Skin of body (tissue), 2 donors: Measurements from ENCODE around the gene TJP2. TPM values are rescaled to one million over a fixed set of nuclear protein-coding genes. Genes with fewer than 3 reads are reported as not detected.

ENCODE experiments used
- DNase-seq: peaks from one replicate; lab custom pipeline; 2025; lab: John Stamatoyannopoulos, UW
- total RNA-seq: library from RNA; depleted of rRNA; stranded (reverse); fragments of >200 nt; gene quantifications from one replicate; pipeline ENCODE4 v1.2.3, GENCODE V29; 2014

The TJP2 gene
- total RNA-seq, 1 donor from 2014 or later, result 78.6 TPM

DNA sequence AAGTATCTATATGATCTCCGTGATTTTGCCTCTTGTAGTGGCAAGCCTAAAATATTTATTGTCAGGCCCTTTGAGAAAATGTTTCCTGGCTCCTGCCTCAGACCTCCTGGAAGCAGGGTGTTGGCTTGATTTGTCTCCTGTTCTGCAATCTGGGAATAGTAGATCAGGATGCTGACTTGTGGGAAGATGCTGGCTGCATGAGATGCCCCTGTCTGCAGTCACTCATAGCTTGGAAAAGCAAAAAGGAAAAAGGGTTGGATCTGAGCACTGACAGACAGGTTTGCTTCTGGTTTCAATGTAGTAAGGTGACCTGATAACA lies 16.7 kb downstream of the TJP2 start:
- peak; percentile 11 for DNase-seq

DNA sequence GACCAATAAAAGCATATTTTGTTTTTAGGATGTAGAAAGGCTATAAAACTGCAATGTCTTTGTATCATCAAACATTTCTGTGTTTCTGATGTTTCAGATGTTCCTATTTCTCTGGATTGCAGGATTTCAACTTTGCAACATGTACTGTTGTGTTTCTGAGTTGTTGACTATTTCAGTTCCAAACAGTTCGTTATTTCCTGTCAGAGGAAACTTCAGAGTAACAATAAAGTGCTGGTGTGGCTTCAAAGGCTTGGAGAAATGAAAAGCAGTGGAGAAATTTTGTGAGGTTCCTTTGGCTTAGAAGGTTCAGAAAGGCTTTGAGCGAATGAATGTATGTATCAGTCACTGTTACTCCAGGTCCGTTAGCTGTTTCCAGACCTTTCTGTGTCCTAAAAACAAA lies 17.2 kb downstream of the TJP2 start:
- no peak for DNase-seq

DNA sequence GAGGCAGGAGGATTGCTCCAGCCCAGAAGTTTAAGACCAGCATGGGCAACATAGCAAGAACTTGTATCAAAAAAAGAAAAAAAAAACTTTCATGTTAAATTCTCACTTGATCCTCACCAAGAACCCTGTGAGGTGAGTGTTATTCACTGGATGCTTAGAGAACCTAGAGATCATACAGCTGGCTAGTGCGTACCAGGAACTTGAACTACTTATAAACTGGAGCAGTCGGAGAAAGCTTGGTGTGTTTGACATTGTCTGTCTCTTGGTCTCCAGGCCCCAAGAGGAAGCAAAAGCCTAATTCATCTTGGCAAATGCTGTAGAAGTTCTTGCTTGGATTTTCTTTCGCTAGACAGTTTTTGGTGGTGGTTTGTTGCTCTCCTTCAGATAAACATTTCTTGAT lies 18.1 kb downstream of the TJP2 start:
- DNase-seq, result no peak

DNA sequence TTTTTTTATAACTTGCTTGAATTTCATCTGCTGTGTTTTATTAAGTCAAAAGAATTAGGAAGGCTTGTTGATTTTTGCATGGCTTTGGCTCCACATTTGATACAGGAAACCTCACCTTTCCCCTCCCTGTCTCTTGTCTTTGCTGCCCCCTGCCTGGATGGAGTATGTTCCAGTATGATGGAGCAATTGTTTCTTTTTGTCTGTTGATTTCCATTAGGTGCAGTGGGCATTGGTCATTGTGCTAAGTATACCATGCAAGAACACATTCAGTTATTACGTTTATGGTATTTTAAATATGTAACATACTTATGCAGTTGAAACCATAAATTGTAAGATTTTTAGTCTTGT lies 19.6 kb downstream of the TJP2 start:
- no peak for DNase-seq

DNA sequence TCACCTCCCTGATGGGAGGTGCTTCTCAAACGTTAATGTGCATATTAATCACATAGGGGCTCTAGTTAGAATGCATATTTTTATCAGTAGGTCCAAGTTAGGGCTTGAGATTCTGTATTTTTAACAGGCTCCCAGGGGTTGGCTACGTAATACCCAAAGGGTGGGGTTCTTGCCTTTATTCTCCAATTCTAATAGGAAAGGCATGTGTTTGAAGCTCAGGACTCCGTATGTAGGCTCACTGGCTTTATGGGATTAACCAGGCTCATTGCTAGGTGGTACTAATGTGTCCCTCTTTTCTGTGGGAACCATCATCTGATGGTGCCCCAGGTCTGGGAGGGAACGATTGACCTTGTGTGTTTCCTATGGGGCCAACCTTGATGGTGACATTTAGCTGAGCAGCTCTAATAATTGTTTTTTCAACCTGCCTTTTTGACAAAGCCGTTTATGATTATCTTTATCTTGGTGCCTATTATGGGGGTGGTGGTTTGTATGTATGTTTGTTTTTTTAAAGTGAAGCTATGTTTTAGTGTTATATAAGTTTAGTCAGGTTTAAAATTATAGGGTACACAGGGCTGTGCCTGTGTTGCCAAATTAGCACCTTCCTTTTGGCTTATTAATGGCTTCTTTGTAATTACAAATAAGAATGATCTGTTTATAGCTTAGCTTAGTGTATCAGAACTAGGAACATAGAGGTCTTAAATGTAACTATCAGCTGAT lies 20.8 kb downstream of the TJP2 start:
- DNase-seq, result no peak

DNA sequence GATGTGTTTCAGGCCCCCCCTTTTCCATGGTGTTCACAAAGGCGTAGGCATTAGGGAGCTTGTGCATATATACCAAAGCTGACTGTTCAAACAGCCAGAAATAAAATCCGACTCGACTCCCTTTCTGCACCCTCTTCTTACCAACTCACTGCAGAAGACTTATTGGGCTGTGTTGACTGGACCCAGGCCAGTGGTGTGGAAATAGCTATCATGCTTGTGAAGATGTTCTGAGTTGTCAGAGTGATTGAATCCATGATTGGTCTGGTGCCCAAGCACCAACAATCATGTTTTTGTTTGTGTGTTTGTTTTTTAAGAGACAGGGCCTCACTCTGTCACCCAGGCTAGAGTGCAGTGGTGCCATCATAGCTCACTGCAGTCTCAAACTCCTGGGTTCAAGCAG lies 21.6 kb downstream of the TJP2 start:
- DNase-seq, result no peak

DNA sequence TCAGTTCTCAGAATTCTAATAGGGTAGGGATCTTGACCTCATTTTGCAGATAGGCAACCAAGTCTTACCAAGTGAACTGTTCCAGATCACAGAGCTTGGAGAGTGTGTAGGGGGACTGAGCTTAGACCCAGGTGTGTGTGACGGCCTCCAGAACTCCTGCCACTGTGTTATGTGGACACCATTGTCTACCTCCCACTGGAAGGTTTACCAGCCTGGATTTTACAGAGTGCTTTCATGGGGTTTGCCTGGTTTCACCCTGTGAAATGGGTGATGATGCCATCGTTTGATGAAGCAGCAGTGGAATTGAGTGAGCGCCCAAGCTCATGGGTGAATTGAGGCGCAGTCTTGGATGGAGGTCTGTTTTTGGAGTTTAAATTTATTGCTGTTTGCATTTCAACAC lies 23.6 kb downstream of the TJP2 start:
- no peak for DNase-seq

DNA sequence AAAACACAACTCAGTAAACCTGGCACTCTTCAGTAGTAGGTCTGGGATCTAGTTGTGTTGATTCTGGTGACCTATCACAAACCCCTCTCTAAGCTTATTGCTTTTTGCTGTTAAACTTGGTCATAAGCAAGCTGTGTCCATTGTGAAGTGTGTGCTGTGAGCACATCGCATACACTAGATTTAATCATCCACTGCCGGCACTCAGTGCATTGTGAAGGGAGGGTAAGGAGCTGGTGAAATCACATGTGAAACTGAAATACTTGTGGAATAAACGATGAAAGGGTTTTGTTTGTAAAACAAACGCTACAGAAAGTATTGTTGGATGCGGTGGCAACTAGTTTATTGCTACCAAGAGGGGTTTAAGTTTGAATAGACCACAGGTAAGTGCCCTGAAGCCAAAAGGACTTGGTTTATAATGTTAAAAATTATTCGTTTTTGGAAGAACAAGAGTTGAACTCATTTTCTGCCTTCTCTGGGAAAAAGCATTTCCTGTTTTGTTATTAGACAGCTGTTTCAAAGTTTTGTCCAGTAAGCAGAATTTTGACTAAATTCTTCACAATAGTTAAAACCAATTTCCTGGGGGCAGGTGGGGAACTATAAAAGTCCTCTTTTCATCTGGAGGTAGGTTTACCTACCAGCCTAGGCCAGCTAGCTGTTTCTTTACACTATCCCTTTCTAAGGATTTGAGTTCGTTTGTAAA lies 24.6 kb downstream of the TJP2 start:
- DNase-seq, result no peak

DNA sequence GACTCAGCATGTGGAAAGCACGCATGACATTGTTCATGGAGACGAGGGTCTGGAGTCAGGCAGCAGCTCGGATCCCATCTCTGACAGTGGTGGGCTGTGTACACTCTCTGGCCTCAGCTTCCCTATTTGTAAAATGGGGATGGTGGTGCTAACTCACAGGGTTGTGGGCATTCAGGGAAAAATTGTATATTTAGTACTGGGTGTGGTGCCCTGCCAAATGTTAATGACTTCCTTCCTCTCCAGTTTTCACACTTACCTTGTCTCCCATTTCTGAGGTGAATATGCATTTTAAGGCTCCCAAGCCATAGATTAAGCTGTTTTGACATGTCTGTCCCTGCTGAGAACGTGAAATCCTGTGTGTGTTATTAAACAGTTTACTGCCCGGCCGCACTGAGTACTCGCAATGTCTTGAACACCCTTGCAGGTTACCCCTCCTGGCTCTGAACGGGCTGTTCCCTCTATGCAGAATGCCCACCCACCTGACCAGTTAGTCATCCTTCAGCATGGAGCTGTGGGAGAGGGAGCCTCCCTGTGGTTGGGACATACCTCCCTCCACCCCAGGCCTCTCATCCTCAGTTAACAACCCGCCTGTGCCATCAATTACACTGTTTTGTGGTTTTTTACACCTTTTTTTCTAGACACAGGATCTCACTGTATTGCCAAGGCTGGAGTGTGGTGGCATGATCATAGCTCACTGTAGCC lies 25.8 kb downstream of the TJP2 start:
- DNase-seq, result no peak

DNA sequence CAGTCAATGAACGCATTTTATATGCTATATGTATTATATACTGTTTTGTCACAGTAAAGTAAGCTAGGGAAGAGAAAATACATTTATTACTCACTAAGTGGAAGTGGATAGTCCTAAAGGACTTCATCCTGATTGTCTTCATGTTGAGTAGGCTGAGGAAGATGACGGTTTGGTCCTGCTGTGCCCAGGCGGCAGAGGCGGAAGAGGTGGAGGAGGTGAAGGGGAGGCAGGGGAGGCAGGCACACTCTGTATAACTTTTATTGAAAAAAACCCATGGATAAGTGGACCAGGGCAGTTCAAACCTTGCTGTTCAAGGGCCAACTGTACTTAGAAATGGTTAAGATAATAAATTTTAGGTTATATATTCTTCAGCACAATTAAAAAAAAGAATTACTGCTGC lies 28.5 kb downstream of the TJP2 start:
- DNase-seq, result no peak

DNA sequence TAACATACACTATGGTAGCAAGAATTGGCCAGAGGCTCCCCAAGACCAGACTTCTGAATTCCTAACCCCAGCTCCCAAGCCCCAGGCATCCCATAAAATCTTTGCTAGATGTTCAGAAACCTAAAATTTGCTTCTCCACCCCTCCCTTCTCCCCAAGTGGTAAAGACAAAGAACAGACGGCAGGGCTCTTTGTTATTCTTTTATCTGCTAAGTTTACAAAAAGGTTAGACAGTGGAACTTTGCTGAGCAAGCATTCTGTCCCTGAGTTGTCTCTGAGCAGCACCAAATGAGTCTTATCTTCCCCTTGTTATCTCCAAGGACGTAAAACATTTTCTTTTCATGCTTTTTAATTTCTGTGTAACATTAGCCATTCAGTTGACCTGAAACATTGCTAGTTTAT lies 30.2 kb downstream of the TJP2 start:
- DNase-seq, result no peak

DNA sequence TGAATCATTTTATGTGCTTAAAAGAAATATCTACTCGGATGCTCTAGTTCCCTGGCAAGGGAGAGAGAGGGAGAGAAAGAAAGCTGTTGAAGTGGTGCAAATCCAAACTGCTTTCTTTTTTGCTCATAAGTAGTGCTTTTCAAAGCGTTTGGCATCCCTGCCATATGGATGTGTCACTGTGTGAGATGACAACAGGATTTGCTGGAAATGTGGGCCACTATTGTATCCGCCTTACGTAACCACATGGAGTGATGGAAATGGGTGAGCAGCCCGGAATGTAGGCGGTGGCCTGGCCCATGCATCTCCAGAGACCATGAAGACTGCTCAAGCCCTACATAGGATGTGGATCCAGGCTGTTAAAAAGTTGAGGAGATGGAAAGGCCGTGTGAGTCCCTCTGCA lies 30.8 kb downstream of the TJP2 start:
- no peak for DNase-seq

DNA sequence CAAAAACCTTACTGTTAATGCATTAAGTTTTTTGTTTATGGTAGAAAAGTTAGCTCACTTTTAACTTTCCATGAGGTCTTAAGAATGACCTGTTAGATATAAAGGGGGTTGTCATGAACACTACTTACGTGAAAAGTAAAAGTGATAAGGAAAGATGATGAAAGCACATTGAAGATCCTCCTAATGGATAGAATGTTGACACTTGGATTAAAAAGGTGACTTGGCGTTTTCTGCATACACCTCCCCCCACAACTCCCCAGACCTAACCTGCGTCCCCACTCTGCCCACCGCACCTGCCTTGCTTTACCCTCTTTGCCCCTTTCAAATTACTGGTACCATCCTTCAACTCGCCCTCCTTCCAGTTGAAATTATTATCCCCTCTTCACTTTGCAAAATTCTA lies 32.0 kb downstream of the TJP2 start:
- DNase-seq, result no peak

DNA sequence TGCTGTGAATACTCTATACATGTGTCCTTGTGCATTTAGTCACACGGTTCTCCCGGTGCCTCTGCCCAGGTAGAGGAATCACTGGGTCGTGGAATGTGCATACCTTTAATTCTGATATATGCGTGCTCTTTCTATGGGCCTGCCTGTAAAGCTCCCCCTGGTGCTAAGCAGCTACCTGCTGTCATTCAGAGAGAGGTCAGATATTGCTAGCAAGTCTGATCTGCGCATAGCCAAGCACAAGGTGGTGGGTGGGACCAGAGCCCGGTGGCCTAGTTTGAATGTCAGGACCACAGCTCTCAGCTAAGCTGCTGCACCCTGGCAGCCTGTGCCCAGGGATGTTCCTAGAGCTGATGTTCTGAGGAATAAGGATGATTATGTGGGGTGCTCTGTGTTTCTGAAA lies 33.4 kb downstream of the TJP2 start:
- no peak for DNase-seq

DNA sequence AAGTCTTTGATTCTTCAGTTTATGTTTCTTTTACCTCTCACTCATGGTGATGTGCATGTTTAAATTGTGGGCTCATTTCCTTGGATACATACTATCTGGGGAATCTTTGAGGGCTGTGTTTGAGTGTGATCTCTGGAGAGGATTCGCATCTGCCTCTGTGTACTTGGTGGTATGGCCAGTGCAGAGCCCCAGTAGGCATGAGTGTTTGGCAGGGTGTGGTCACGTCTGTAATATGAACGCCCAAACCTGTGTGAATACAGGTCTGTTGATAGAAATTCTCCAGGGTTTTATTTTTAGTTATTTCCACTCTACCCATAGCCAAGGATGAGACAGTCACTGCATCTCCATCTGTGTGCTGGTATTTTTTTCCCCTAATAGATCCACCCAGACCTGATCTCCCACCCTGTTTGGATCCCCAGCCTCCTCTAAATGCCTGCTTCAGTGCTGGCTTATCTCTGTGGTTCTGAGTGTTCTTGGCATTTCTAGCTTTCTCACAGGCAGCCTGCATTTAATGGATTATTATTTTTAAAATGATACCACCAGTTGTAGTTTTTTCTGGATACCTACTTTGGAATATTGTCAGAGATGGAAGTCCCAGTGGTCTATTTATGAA lies 37.5 kb downstream of the TJP2 start:
- no peak for DNase-seq

DNA sequence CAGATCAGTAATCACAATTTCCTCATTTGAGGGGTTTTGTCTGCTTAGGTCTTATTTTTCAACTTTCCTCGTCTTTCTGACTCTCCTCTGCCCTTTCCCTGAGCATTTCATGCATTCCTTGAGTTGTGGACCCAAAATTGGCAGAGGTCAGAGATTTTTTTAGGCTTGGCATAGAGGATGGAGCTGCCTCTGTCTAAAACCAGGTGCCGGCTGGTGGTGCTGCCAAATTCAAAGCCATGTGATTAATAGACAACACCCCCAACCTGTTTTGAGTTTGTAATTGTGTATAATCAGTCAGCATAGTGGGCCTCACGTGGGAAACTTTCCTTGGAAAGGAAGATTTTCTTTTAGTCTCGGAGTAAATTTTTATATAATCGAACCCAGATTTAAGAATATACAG lies 39.6 kb downstream of the TJP2 start:
- no peak for DNase-seq

DNA sequence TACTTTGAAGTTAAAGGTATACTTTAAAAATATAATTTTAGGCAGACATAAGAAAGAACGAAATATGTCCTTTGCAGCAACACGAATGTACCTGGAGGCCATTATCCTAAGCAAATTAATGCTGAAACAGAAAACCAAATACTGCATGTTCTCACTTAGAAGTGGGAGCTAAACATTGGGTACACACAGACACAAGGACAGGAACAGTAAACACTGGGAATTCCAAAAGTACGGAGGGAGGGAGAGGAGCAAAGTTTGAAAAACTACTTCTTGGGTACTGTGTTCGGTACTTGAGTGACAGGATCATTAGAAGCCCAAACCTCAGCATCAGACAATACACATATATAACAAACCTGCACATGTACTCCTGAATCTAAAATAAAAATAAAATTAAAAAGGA lies 40.9 kb downstream of the TJP2 start:
- no peak for DNase-seq

DNA sequence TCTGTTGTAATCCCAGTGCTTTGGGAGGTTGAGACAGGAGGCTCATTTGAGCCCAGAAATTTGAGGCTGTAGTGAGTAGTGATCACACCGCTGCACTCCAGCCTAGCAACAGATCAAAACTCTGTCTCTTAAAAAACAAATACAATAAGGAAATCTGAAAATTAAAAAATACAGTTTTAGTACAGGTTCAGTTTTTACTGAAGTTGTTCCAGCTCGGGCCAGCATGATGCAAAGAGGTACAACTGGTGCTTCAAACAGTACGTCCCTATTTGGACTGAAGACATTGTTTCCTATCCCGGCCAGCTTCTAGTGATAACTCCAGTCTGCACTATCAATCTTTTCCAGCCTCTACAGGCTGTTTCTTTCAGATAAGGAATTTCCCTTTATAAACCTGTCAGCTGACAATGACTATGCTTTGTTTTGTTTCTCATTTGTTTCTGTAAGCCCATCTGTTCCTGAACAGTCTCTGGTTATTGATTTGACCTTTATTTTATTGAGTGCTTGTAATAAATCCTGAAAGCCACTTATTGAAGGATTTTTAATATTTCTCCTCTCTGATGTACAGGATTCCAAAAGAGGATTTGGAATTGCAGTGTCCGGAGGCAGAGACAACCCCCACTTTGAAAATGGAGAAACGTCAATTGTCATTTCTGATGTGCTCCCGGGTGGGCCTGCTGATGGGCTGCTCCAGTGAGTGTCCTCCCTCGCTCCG lies 41.9 kb downstream of the TJP2 start:
- no peak for DNase-seq

DNA sequence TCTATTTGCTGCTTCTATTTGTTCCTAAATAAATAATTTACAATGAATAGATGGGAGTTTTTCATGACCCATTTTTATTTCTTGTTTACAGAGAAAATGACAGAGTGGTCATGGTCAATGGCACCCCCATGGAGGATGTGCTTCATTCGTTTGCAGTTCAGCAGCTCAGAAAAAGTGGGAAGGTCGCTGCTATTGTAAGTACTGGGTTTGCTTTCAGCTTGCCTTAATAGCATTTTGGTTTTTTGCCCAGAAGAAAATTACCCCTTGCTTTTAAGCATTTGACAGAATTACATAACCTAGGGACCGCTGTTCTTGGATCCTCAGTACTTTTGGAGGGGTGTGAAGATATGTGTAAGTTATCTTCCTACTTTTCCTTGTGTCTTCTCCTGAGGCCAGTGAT lies 44.1 kb downstream of the TJP2 start:
- DNase-seq, result no peak

DNA sequence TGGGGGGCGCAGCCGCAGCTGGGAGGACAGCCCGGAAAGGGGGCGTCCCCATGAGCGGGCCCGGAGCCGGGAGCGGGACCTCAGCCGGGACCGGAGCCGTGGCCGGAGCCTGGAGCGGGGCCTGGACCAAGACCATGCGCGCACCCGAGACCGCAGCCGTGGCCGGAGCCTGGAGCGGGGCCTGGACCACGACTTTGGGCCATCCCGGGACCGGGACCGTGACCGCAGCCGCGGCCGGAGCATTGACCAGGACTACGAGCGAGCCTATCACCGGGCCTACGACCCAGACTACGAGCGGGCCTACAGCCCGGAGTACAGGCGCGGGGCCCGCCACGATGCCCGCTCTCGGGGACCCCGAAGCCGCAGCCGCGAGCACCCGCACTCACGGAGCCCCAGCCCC lies 47.0 kb downstream of the TJP2 start:
- DNase-seq, result no peak

DNA sequence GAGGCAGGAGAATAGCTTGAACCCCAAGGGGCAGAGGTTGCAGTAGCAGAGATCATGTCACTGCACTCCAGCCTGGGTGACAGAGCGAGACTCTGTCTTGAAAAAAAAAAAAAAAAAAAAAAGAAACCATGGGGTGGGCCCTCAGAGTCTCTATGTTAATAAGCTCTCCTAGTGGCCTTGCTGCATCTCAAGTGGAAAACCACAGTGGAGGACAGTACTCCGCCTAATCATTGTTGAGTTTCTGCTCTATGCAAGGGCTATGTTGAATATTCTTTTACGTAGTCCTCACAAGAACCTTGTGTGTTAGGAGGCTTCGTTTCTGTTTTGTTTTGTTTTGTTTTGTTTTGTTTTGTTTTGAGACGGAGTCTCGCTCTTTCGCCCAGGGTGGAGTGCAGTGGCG lies 48.9 kb downstream of the TJP2 start:
- no peak for DNase-seq

DNA sequence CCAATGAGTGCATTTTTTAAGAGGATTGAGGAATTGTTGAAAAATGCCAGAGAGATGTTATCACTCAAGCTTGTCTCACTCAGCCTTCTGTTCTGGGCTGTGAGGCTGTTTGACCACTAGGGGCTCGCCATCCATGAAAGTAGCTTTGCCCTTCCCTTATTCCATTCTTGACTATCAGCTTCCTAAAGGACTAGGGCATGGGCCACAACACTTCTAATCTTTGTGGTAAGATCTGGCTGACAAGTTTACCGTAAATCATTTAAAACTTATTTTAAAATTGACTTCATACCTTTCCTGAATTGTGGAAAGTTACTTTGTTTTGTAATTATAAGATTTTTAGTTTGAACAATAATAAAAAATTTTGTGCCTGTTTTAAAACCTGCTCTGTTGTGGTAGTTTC lies 49.5 kb downstream of the TJP2 start:
- no peak for DNase-seq
